ENCODE data around the gene GCA.

The GCA gene

GRCh38 chr2:162330881-162331280, 13.1 kb upstream of the GCA start:
- Histone ChIP-seq H3K27ac (no peak overlapping the region), H3K36me3 (no peaks in the 10 kb centered on the region), H3K4me1 (no peaks in the 10 kb centered on the region), H3K9me3 (no peaks in the 10 kb centered on the region), H3K4me3 (no peak overlapping the region), H3K27me3 (no peaks in the 10 kb centered on the region)
- intact Hi-C loops (cut with DNase I; ENCODE audit: low total_unique reads): no loop called here
- DNase-seq: no peak
- TF ChIP-seq CTCF (IDR thresholded peaks at IDR 0.05): no peak

- no peaks in the 10 kb centered on the region for H3K27me3 ChIP-seq
- no peaks in the 10 kb centered on the region for H3K9me3 ChIP-seq
- intact Hi-C loops (cut with DNase I; ENCODE audit: low total_unique reads): no loop called here
- no peak overlapping the region for H3K4me3 ChIP-seq
- H3K4me1 ChIP-seq: no peaks in the 10 kb centered on the region
- no peaks in the 10 kb centered on the region for H3K36me3 ChIP-seq
- peak in 1 of 2 experiments; percentile 22 for TF ChIP-seq CTCF (IDR thresholded peaks at IDR 0.05)
- DNase-seq: no peak
- H3K27ac ChIP-seq: no peak overlapping the region
Observed at GRCh38 chr2:162333968-162334367, 10.0 kb upstream of the GCA start.

GRCh38 chr2:162337868-162338267, 6.1 kb upstream of the GCA start:
- H3K27ac ChIP-seq: no peak overlapping the region
- no peak for DNase-seq
- intact Hi-C loops (cut with DNase I; ENCODE audit: low total_unique reads): no loop called here
- no peaks in the 10 kb centered on the region for H3K27me3 ChIP-seq
- H3K9me3 ChIP-seq: no peaks in the 10 kb centered on the region
- H3K4me3 ChIP-seq: no peak overlapping the region
- no peaks in the 10 kb centered on the region for H3K36me3 ChIP-seq
- no peak for TF ChIP-seq CTCF (IDR thresholded peaks at IDR 0.05)
- peaks cover 0 to 2% (median 0%) of the 10 kb centered on the region in 4 donors for H3K4me1 ChIP-seq

- Histone ChIP-seq H3K4me1 (peaks cover 0 to 15% (median 8%) of the 10 kb centered on the region in 4 donors), H3K27me3 (no peaks in the 10 kb centered on the region), H3K4me3 (no peak overlapping the region), H3K27ac (no peak overlapping the region), H3K9me3 (no peaks in the 10 kb centered on the region), H3K36me3 (no peaks in the 10 kb centered on the region)
- DNase-seq: no peak
- intact Hi-C loops (cut with DNase I; ENCODE audit: low total_unique reads): no loop called here
- no peak for TF ChIP-seq CTCF (IDR thresholded peaks at IDR 0.05)
Observed at GRCh38 chr2:162340822-162341221, 3.1 kb upstream of the GCA start.

GRCh38 chr2:162342321-162342720, 1.6 kb upstream of the GCA start:
- H3K4me3 ChIP-seq: no peak overlapping the region
- no peaks in the 10 kb centered on the region for H3K27me3 ChIP-seq
- no peaks in the 10 kb centered on the region for H3K36me3 ChIP-seq
- no peak for TF ChIP-seq CTCF (IDR thresholded peaks at IDR 0.05)
- H3K9me3 ChIP-seq: no peaks in the 10 kb centered on the region
- intact Hi-C loops (cut with DNase I; ENCODE audit: low total_unique reads): no loop called here
- no peak overlapping the region for H3K27ac ChIP-seq
- no peak for DNase-seq
- peaks cover 0 to 23% (median 8%) of the 10 kb centered on the region in 4 donors for H3K4me1 ChIP-seq

DNA sequence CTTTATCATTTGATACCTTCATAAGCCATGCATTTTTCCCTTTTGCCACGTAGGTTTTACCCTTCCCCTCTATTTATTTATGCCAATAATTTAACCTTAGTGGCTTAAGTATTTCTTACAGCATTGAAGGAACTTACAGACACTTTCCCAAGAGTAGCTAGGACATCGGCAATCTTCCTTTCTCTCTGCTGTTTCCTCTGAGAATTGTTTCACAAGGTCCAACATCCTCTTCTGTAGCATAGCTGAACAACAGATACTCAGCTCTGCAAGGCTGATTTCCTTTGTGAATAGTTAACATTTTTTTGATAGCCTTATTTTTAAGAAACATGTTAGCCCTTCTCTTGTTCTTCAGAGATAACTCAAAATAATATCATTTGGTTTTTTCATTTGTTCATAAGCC, 1.1 kb upstream of the GCA start:
- DNase-seq: no peak
- intact Hi-C loops (cut with DNase I; ENCODE audit: low total_unique reads): no loop called here
- Histone ChIP-seq H3K4me3 (no peak overlapping the region), H3K4me1 (peaks cover 0 to 23% (median 8%) of the 10 kb centered on the region in 4 donors), H3K9me3 (no peaks in the 10 kb centered on the region), H3K27me3 (no peaks in the 10 kb centered on the region), H3K36me3 (no peaks in the 10 kb centered on the region), H3K27ac (no peak overlapping the region)
- no peak for TF ChIP-seq CTCF (IDR thresholded peaks at IDR 0.05)
